GM23338 (cell line): ENCODE data around the gene FZD7. TPM values are rescaled to one million over a fixed set of nuclear protein-coding genes. Genes with fewer than 3 reads are reported as not detected.

Experiments used
- ATAC-seq: fragments of 200-7000 bp; cut with Tn5 transposase; 3 replicates; pipeline ENCODE4 v1.9.1; 2020
- DNase-seq: peaks from one replicate; pipeline ENCODE4 v3.0.0-alpha.2; 2015; ENCODE audit warnings: low spot score
- H2AFZ ChIP-seq: fragments of 200-600 bp; sonication (generic); 2 replicates; pipeline ENCODE4 v1.8.0; 2016; ENCODE audit warnings: antibody characterized with exemption, mild to moderate bottlenecking, moderate library complexity
- H3F3A ChIP-seq: fragments of 200-600 bp; sonication (generic); replicated peaks from 2 replicates; pipeline ENCODE4 v1.8.0; 2017; ENCODE audit warnings: antibody characterized with exemption, mixed run types, low read depth
- H3K27ac ChIP-seq: fragments of 200-600 bp; sonication (generic); 2 replicates; pipeline ENCODE4 v1.6.1; 2016; ENCODE audit warnings: low read depth
- H3K27me3 ChIP-seq: fragments of 200-600 bp; sonication (generic); 2 replicates; pipeline ENCODE4 v1.8.0; 2016; ENCODE audit warnings: mild to moderate bottlenecking, mixed run types, moderate library complexity; ENCODE audit not compliant: insufficient read depth
- H3K36me3 ChIP-seq: fragments of 200-600 bp; sonication (generic); 2 replicates; pipeline ENCODE4 v1.8.0; 2016; ENCODE audit warnings: mild to moderate bottlenecking; ENCODE audit not compliant: insufficient read depth
- H3K4me1 ChIP-seq: fragments of 200-600 bp; sonication (generic); 2 replicates; pipeline ENCODE4 v1.8.0; 2016; ENCODE audit warnings: mild to moderate bottlenecking, moderate library complexity; ENCODE audit not compliant: insufficient read depth
- H3K4me2 ChIP-seq: fragments of 200-600 bp; sonication (generic); 2 replicates; pipeline ENCODE4 v1.7.1; 2017; ENCODE audit warnings: mixed run types
- H3K4me3 ChIP-seq: fragments of 200-600 bp; sonication (generic); 2 replicates; pipeline ENCODE4 v1.6.1; 2016; ENCODE audit warnings: mixed run types
- H3K79me2 ChIP-seq: fragments of 200-600 bp; sonication (generic); replicated peaks from 2 replicates; pipeline ENCODE4 v1.8.0; 2017; ENCODE audit warnings: mild to moderate bottlenecking; ENCODE audit not compliant: insufficient read depth
- H3K9me2 ChIP-seq: fragments of 200-600 bp; sonication (generic); 2 replicates; pipeline ENCODE4 v1.8.0; 2017; ENCODE audit not compliant: insufficient read depth
- H4K20me1 ChIP-seq: fragments of 200-600 bp; sonication (generic); replicated peaks from 2 replicates; pipeline ENCODE4 v1.8.0; 2017; ENCODE audit warnings: mild to moderate bottlenecking; ENCODE audit not compliant: insufficient read depth
- H3K27ac Mint-ChIP-seq: 2 replicates; pipeline ENCODE4 v1.8.0; 2020; ENCODE audit warnings: inconsistent platforms, mild to moderate bottlenecking, moderate library complexity, mixed read lengths
- H3K27me3 Mint-ChIP-seq: 3 replicates; pipeline ENCODE4 v1.8.0; 2022; ENCODE audit warnings: low read depth, mild to moderate bottlenecking, moderate library complexity, mixed read lengths, inconsistent platforms; ENCODE audit not compliant: insufficient read depth, poor library complexity
- H3K36me3 Mint-ChIP-seq: 3 replicates; pipeline ENCODE4 v1.8.0; 2021; ENCODE audit warnings: low read depth, mild to moderate bottlenecking, inconsistent platforms, moderate library complexity, mixed read lengths
- H3K4me1 Mint-ChIP-seq: 3 replicates; pipeline ENCODE4 v1.8.0; 2020; ENCODE audit warnings: mild to moderate bottlenecking, inconsistent platforms, mixed read lengths
- H3K4me3 Mint-ChIP-seq: 3 replicates; pipeline ENCODE4 v1.8.0; 2021; ENCODE audit warnings: moderate library complexity, mild to moderate bottlenecking, inconsistent platforms, mixed read lengths
- H3K9me3 Mint-ChIP-seq: 3 replicates; pipeline ENCODE4 v1.8.0; 2020; ENCODE audit warnings: moderate library complexity, mild to moderate bottlenecking, inconsistent platforms, mixed read lengths
- CREB1 ChIP-seq: fragments of 250-450 bp; sonication (Bioruptor Pico); IDR thresholded peaks from 2 replicates; pipeline ENCODE4 v1.5.0; 2020; ENCODE audit warnings: low read depth, mild to moderate bottlenecking, moderate library complexity
- ETS1 ChIP-seq: IDR thresholded peaks from 2 replicates; pipeline ENCODE4 v1.6.1; 2016; ENCODE audit warnings: antibody characterized with exemption
- EZH2 ChIP-seq: fragments of 200-600 bp; sonication (generic); IDR thresholded peaks from one replicate; pipeline ENCODE4 v1.8.0; 2017; ENCODE audit warnings: antibody characterized with exemption, mild to moderate bottlenecking, low read depth; ENCODE audit not compliant: unreplicated experiment
- EZH2phosphoT487 ChIP-seq: fragments of 200-600 bp; sonication (generic); IDR thresholded peaks from one replicate; pipeline ENCODE4 v1.8.1; 2018; ENCODE audit warnings: antibody characterized with exemption; ENCODE audit not compliant: unreplicated experiment
- JUNB ChIP-seq: IDR thresholded peaks from one replicate; pipeline ENCODE4 v1.6.1; 2016; ENCODE audit warnings: antibody characterized with exemption; ENCODE audit not compliant: unreplicated experiment
- NANOG ChIP-seq: IDR thresholded peaks from 2 replicates; pipeline ENCODE4 v1.6.1; 2016; ENCODE audit warnings: antibody characterized with exemption, borderline replicate concordance
- POLR2AphosphoS5 ChIP-seq: IDR thresholded peaks from 2 replicates; pipeline ENCODE4 v1.6.1; 2016; ENCODE audit warnings: antibody characterized with exemption, low read depth
- STAT1 ChIP-seq: IDR thresholded peaks from one replicate; pipeline ENCODE4 v1.6.1; 2016; ENCODE audit warnings: antibody characterized with exemption; ENCODE audit not compliant: unreplicated experiment
- ZNF114 ChIP-seq: fragments of 250-450 bp; sonication (Bioruptor Pico); IDR thresholded peaks from 2 replicates; pipeline ENCODE4 v1.5.0; 2020; ENCODE audit warnings: mild to moderate bottlenecking, moderate library complexity
- ZNF331 ChIP-seq: fragments of 250-450 bp; sonication (Bioruptor Pico); IDR thresholded peaks from 2 replicates; pipeline ENCODE4 v1.5.0; 2020; ENCODE audit warnings: low read depth, mild to moderate bottlenecking, moderate library complexity
- polyA plus RNA-seq: library from polyadenylated mRNA; unstranded; fragments of >200 nt; fragmentation: Nextera tagmentation; extraction: Ambion mirVana; gene quantifications from 2 replicates; pipeline ENCODE4 v1.2.1, GENCODE V29; 2016
- total RNA-seq: library from RNA; depleted of rRNA; stranded (reverse); fragments of >200 nt; shearing (Covaris generic); gene quantifications from 2 replicates; pipeline ENCODE4 v1.2.3, GENCODE V29; 2014
- TF ChIP-seq, protein P1 (sequence below): IDR thresholded peaks from one replicate; pipeline ENCODE4 v1.6.1; 2018; ENCODE audit warnings: antibody characterized with exemption; ENCODE audit not compliant: unreplicated experiment
- TF ChIP-seq, protein P2 (sequence below), 2 experiments: fragments of 200-600 bp in 1 of 2; sonication (generic) in 1 of 2; conservative IDR thresholded peaks; 2 replicates each; pipeline versions ENCODE4 v1.5.1 to v1.6.1; 2016 to 2017; ENCODE audit warnings: antibody characterized with exemption in 2 of 2, low read depth in 2 of 2, mild to moderate bottlenecking in 2 of 2, moderate library complexity in 1 of 2
- TF ChIP-seq, protein P3 (sequence below): fragments of 250-450 bp; sonication (Bioruptor Pico); IDR thresholded peaks from 2 replicates; pipeline ENCODE4 v1.5.0; 2020; ENCODE audit warnings: mild to moderate bottlenecking, moderate library complexity

Gene FZD7
- total and polyA plus RNA-seq, 2 experiments from 2014 or later, result 164 to 435 TPM

GRCh38 chr2:202049840-202050239, 16.2 kb downstream of the FZD7 start:
- no peak overlapping the region for H2AFZ ChIP-seq
- no peaks in the 10 kb centered on the region for H3K36me3 ChIP-seq
- H3K9me2 ChIP-seq, result no peaks in the 10 kb centered on the region
- H3K4me3 ChIP-seq, result no peak overlapping the region
- no peaks in the 10 kb centered on the region; the same call in 1 of the 2 replicates for H3F3A ChIP-seq
- H3K4me3 Mint-ChIP-seq, result no peak overlapping the region
- no peaks in the 10 kb centered on the region for H3K9me3 Mint-ChIP-seq
- no peak overlapping the region for H3K4me2 ChIP-seq
- H3K4me1 Mint-ChIP-seq, result peaks cover 32% of the 10 kb centered on the region
- no peaks in the 10 kb centered on the region for H3K79me2 ChIP-seq
- peaks cover 29% of the 10 kb centered on the region for H3K4me1 ChIP-seq
- no peak overlapping the region for H3K27ac Mint-ChIP-seq
- TF ChIP-seq CREB1 (CRISPR knock-in tag), result no peak
- TF ChIP-seq, protein P1, sequence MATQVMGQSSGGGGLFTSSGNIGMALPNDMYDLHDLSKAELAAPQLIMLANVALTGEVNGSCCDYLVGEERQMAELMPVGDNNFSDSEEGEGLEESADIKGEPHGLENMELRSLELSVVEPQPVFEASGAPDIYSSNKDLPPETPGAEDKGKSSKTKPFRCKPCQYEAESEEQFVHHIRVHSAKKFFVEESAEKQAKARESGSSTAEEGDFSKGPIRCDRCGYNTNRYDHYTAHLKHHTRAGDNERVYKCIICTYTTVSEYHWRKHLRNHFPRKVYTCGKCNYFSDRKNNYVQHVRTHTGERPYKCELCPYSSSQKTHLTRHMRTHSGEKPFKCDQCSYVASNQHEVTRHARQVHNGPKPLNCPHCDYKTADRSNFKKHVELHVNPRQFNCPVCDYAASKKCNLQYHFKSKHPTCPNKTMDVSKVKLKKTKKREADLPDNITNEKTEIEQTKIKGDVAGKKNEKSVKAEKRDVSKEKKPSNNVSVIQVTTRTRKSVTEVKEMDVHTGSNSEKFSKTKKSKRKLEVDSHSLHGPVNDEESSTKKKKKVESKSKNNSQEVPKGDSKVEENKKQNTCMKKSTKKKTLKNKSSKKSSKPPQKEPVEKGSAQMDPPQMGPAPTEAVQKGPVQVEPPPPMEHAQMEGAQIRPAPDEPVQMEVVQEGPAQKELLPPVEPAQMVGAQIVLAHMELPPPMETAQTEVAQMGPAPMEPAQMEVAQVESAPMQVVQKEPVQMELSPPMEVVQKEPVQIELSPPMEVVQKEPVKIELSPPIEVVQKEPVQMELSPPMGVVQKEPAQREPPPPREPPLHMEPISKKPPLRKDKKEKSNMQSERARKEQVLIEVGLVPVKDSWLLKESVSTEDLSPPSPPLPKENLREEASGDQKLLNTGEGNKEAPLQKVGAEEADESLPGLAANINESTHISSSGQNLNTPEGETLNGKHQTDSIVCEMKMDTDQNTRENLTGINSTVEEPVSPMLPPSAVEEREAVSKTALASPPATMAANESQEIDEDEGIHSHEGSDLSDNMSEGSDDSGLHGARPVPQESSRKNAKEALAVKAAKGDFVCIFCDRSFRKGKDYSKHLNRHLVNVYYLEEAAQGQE, result no peak
- TF ChIP-seq, protein P2, sequence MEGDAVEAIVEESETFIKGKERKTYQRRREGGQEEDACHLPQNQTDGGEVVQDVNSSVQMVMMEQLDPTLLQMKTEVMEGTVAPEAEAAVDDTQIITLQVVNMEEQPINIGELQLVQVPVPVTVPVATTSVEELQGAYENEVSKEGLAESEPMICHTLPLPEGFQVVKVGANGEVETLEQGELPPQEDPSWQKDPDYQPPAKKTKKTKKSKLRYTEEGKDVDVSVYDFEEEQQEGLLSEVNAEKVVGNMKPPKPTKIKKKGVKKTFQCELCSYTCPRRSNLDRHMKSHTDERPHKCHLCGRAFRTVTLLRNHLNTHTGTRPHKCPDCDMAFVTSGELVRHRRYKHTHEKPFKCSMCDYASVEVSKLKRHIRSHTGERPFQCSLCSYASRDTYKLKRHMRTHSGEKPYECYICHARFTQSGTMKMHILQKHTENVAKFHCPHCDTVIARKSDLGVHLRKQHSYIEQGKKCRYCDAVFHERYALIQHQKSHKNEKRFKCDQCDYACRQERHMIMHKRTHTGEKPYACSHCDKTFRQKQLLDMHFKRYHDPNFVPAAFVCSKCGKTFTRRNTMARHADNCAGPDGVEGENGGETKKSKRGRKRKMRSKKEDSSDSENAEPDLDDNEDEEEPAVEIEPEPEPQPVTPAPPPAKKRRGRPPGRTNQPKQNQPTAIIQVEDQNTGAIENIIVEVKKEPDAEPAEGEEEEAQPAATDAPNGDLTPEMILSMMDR (conservative IDR thresholded peaks at IDR 0.05; ENCODE audit: low read depth in 2 of 2), result no peak
- TF ChIP-seq ZNF331, result no peak
- TF ChIP-seq EZH2, result no peak
- TF ChIP-seq JUNB, result no peak
- TF ChIP-seq, protein P3, sequence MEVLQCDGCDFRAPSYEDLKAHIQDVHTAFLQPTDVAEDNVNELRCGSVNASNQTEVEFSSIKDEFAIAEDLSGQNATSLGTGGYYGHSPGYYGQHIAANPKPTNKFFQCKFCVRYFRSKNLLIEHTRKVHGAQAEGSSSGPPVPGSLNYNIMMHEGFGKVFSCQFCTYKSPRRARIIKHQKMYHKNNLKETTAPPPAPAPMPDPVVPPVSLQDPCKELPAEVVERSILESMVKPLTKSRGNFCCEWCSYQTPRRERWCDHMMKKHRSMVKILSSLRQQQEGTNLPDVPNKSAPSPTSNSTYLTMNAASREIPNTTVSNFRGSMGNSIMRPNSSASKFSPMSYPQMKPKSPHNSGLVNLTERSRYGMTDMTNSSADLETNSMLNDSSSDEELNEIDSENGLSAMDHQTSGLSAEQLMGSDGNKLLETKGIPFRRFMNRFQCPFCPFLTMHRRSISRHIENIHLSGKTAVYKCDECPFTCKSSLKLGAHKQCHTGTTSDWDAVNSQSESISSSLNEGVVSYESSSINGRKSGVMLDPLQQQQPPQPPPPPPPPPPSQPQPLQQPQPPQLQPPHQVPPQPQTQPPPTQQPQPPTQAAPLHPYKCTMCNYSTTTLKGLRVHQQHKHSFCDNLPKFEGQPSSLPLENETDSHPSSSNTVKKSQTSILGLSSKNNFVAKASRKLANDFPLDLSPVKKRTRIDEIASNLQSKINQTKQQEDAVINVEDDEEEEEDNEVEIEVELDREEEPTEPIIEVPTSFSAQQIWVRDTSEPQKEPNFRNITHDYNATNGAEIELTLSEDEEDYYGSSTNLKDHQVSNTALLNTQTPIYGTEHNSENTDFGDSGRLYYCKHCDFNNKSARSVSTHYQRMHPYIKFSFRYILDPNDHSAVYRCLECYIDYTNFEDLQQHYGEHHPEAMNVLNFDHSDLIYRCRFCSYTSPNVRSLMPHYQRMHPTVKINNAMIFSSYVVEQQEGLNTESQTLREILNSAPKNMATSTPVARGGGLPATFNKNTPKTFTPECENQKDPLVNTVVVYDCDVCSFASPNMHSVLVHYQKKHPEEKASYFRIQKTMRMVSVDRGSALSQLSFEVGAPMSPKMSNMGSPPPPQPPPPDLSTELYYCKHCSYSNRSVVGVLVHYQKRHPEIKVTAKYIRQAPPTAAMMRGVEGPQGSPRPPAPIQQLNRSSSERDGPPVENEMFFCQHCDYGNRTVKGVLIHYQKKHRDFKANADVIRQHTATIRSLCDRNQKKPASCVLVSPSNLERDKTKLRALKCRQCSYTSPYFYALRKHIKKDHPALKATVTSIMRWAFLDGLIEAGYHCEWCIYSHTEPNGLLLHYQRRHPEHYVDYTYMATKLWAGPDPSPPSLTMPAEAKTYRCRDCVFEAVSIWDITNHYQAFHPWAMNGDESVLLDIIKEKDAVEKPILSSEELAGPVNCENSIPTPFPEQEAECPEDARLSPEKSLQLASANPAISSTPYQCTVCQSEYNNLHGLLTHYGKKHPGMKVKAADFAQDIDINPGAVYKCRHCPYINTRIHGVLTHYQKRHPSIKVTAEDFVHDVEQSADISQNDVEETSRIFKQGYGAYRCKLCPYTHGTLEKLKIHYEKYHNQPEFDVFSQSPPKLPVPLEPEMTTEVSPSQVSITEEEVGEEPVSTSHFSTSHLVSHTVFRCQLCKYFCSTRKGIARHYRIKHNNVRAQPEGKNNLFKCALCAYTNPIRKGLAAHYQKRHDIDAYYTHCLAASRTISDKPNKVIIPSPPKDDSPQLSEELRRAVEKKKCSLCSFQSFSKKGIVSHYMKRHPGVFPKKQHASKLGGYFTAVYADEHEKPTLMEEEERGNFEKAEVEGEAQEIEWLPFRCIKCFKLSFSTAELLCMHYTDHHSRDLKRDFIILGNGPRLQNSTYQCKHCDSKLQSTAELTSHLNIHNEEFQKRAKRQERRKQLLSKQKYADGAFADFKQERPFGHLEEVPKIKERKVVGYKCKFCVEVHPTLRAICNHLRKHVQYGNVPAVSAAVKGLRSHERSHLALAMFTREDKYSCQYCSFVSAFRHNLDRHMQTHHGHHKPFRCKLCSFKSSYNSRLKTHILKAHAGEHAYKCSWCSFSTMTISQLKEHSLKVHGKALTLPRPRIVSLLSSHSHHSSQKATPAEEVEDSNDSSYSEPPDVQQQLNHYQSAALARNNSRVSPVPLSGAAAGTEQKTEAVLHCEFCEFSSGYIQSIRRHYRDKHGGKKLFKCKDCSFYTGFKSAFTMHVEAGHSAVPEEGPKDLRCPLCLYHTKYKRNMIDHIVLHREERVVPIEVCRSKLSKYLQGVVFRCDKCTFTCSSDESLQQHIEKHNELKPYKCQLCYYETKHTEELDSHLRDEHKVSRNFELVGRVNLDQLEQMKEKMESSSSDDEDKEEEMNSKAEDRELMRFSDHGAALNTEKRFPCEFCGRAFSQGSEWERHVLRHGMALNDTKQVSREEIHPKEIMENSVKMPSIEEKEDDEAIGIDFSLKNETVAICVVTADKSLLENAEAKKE (CRISPR knock-in tag), result no peak
- TF ChIP-seq ZNF114 (CRISPR knock-in tag), result no peak
- no peak for TF ChIP-seq STAT1
- TF ChIP-seq POLR2AphosphoS5, result no peak
- TF ChIP-seq ETS1, result no peak
- TF ChIP-seq EZH2phosphoT487, result no peak
- TF ChIP-seq NANOG, result no peak
- H3K27me3 Mint-ChIP-seq, result peaks cover 11% of the 10 kb centered on the region
- H4K20me1 ChIP-seq, result no peaks in the 10 kb centered on the region
- no peak overlapping the region for H3K27ac ChIP-seq
- no peaks in the 10 kb centered on the region for H3K36me3 Mint-ChIP-seq
- H3K27me3 ChIP-seq, result no peaks in the 10 kb centered on the region
- DNase-seq (no peak), ATAC-seq (no peak)
